Activated naive CD4-positive, alpha-beta T cell treated with Interleukin-2 at 50 U/mL for 16 hours (primary cell): ENCODE results near the gene ILRUN.
"Not testable (repeated sequence)": the region's sequence is repeated elsewhere in the genome, so short reads cannot be mapped to it uniquely, and the experiment has no call there.

Experiments used
- DNase-seq: peaks from one replicate; pipeline ENCODE4 v3.0.0-alpha.2; 2020

Gene ILRUN

DNA sequence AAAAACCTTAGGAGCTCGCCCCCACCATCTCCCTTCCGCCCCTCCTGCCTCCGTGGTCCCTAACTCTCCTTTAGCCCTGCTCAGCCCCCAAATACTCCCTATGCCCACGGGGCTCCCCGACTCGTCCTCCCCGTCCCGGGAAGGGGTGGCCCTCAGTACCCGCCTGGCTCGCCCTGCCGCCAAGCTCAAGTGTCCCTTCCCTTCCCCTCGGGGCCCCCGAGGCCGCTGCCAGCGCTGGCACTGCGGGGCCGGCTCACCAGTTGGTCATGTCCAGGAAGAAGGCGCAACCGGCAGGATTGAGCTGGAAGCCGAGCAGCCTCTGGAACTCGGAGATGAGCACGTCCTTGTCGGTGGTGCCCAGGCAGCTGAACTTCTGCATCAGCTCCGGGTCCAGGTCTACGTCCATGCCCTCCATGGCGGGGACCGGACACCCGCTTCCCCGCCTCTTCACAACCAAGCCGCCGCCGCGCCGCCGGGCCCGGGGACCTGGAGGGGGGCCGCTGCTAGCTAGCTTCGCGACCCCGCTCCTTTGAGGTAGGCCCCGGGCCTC is 303 bp downstream of the ILRUN start:
- no peak for DNase-seq

DNA sequence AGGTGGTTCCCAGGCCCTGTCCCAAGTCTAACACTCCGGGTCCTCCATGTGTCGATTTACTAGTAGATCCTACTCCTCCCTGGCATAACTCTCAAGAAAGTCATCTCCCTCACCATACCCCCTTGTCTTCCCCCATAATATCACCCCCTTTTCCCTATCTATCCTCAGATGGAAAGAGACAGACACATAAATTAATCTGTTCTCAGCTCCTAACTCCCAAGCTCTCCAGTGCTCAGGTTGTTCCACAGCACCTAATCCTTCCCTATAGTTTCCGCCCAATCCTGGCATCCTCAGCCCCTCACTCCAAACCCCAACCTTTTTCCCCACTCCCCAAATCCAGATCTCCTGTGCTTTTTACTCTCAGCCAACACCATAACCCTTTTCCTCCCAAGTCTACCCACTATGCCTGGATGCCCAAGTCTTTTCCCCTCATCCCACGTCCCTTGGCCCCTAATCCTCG is 808 bp downstream of the ILRUN start:
- DNase-seq: no peak

DNA sequence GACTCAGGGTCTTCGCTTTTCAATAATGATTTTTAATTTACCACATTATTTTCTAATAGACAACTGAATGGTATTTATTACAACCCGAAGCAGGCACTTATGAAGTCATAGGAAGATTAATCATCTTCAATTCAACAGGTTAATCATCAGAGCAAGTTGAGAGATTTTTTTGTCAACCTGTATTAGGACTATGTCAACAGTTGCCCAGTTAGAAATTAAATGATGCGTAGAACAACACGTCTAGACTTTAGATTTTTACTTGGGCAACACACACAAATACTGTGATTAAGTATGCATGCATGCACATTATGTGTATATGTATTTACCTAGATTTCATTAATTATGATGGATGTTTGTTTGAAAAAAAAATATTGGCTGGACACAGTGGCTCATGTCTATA is 4.3 kb downstream of the ILRUN start:
- no peak for DNase-seq

DNA sequence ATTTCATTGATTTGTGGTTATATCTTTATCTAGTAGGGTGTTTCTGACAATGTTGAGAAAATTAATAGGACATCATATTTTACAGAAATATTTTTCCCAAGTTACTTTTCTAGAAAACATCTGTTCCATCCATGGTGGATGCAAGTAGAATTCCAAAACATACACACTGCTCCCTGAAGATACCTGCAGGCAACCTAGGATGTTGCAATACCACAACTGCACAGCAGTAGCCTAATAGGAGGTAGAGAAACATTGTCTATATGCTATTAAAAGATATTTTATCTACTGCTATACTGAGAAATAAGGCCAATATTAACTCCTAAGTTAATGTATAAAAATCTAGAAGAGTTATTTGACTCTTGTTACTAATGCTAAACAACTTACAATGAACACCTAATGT is 6.8 kb downstream of the ILRUN start:
- no peak for DNase-seq

DNA sequence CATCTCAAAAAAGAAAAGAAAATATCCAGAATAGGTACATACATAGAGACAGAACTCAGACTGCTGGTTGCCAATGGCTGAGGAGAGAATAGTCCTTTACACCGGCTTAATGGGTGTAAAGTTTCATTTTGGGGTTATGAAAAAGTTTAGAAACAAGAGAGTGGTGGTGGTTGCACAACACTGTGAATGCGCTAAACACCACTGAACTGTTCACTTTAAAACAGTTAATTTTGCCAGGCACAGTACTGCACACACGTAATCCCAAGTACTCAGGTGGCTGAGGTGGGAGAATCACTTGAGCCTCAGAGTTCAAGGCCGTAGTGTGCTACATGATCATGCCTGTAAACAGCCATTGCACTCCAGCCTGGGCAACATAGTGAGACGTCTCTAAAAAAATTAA is 7.6 kb downstream of the ILRUN start:
- no peak for DNase-seq

DNA sequence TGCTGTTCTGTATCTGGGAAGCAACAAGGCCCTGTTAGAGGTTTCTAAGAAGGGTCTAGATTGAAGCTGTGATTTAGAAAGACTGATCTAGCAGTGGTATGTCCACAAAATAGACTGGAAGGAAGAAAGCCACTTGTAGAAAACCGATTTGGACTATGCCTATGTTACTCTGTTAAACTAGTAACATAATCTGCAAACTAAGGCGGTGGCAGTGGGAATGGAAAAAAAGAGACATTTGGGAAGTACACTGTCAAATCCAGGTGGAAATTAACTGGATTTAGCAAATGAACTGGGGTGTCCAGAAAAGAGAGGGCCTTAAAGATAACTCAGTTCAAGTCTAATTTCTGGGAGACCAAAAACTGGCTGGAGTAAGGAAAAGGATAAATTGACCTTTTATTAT is 11.6 kb downstream of the ILRUN start:
- DNase-seq: no peak

DNA sequence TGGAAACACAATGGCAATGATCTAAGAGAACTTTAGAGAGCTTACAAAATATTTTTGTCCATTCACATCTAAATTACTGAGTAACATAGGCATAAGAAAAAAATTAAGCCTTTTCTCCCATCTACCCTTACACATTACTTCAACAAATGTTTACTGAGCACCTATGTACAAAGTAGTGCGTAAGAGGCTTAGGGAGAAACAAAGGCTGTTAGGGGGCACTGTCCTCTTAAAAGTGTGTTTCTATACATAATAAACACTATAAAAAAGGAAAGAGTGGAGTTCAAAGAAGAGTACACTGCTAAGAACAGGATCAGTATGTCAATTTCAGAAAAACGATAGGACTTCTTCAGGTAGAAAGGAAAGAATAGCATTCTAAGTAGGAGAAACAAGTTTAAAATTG is 12.2 kb downstream of the ILRUN start:
- no peak for DNase-seq

DNA sequence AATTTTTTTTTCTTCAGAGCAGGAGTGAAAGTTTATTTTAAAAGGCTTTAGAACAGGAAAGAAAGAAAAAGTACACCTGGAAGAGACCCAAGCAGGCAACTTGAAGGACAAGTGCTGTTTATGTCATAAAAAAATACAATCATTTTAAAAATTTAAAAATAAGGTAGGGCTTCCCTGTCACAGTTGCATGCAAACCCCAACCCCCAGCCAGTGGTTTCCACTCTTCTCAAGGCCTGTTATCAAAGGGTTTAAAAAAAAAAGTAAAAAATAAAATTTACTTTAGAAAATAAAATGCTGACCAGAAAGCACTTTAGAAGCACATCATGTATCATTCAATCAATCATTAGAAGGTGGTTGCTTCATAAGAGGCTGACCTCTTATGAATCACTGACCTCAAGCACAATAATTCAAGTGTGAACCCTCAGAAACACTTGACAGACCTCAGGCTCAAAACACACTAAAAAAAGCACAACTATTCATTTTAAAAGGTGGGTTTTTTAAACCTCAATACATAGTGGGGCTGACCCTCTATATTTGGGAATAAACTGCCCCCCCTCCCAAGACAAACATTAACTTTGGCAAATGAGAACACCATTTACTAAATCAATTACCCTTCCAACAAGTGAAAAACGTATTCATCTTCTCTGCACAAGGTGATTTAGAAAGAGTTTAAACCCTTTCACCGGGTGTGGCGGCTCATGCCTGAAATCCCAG is 15.6 kb downstream of the ILRUN start:
- no peak for DNase-seq

DNA sequence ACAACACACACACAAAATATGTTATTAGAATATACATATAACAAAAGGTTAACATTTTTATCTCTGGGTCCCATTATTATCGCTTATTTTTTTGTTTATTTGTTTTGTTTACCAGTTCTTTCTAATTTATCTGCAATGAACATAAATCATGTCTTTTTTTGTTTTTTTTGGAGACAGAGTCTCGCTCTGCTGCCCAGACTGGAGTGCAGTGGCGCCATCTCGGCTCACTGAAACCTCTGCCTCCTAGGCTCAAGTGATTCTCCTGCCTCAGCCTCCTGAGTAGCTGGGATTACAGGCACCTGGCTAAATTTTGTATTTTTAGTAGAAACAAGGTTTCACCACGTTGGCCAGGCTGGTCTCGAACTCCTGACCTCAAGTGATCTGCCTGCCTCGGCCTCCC is 16.3 kb downstream of the ILRUN start:
- DNase-seq: not testable (repeated sequence)

DNA sequence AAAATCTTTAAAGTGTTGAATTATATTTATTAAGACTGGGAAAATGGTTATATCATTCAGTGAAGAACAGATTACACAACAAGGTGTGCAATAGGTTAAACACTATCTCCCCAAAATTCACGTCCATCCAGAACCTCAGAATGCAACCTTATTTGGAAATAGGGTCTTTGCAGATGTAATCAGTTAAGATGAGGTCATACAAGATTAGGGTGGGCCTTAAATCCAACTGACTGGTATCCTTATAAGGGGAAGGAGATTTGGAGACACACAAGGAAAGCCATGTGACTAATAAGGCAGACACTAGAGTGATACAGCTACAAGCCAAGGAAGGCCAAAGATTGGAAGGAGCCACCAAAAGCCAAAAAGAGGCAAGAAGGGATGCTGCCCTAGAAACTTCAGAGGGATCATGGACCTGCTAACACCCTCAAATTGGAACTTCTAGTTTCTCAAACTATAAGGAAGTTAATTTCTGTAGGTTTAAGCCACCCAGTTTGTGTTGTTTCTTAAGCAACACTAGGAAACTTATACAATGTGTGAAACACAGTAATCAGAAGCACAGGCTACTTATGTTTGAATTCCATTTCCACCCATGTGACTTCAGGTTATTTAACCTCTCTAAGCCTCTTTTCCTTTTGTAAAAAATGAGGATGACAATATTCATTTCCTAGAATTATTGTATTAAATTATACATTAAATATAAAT is 16.9 kb downstream of the ILRUN start:
- DNase-seq: no peak

DNA sequence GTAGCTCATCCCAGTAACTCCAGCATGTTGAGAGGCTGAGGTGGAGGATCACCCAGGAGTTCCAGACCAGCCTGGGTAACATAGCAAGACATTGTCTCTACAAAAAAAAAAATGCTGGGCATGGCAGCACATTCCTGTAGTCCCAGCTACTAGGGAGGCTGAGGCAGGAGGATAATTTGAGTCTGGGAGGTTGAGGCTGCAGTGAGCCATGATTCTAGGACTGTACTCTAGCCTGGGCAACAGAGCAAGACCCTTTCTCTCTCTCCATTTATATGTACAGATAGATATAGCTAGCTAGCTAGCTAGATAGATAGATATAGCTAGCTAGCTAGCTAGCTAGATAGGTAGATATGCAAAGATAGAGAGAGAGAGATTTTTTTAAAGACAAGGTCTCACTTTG is 20.4 kb downstream of the ILRUN start:
- no peak for DNase-seq

DNA sequence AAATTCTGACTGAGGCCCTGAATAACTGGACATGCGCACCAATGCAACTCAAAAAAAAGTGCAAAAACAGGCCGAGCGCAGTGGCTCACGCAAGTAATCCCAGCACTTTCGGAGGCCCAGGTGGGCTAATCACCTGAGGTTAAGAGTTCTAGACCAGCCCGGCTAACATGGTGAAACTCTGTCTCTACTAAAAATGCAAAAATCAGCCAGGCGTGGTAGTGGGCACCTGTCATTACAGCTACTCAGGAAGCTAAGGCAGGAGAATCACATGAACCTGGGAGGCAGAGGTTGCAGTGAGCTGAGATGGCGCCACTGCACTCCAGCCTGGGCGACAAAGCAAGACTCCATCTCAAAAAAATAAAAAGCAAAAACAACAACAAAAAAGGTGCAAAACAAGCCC is 21.6 kb downstream of the ILRUN start:
- DNase-seq: not testable (repeated sequence)

DNA sequence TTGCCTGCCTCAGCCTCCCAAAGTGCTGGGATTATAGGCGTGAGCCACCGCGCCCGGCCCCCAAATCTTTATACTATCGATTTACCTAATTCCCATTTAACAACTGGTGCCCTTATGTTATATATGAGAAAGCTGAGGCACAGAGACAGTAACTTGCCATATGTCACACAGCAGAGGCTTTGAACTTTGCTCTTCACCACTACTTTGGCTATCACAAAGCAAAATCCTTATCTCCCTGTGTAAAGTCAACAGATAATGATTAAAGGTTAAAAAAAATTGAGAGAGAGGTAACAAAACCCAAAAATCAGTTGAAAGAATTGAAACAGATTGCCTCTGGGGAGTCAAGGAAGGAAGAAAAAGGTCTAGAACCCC is 22.3 kb downstream of the ILRUN start:
- no peak for DNase-seq

DNA sequence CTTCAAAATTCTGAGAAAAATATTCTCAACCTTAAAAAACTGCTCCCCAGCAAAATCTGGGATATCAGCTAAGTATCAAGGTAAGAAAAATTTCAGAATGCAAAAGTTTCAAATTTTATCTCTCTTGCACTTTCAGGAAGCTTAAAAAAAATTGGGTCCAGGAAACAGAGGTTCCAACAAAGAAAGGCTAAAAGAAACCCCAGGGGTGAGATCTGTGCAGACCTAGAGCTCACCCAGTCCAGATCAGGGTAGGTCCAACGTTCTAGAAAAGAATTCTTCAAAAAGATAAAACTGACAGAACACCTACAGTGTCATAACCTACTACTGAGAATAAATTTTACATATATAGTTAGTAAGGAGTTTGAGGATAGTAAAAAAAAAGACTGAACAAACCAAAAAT is 23.5 kb downstream of the ILRUN start:
- no peak for DNase-seq

DNA sequence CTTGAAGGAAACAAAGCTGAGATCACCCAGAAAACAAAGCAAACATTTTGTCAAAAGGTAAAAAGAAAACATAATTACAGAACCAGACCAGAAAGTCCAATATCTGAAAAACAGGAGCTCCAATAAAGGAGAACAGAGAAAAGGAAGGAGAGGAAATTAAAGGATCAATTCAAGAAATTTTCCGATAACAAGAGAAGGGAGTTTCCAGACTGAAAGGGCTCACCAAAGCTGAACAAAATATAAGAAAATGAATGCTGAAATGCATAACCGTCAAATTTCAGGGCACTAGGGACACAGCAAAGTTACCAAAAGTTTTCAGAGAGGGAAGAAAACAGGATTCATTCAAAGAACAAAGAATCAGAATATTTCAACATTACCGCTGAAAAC is 23.9 kb downstream of the ILRUN start:
- no peak for DNase-seq

DNA sequence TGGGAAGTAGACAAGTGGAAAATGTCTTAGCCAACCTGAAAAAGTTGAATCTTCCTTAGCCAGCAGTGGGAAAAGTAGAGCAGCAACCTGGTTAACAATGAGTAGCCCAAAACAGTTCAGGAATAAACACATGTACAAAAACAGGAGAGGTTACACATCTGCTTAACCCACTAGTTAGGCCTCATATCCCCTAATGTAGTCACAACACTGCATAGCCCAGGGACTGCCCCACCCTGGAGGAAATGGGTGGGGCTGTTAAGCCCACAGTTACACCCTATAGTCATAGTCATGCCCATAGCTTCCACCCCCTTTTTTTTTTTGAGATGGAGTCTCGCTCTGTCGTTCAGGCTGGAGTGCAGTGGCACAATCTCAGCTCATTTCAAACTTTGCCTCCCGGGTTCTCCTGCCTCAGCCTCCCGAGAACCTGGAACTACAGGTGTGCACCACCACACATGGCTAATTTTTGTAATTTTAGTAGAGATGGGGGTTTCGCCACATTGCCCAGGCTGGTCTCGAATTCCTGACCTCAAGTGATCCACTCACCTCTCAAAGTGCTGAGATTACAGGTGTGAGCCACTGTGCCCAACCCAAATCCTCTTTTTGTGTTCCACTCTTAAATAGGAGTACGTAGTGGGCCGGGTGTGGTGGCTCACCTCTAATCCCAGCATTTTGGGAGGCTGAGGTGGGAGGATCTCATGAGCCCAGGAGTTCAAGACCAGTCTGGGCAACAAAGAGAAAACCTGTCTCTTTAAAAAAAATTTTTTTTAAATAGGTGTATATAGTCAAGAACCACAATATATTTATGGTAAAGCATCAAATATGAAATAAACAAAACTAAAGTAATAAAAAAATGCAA is 24.5 kb downstream of the ILRUN start:
- DNase-seq: peak; percentile 82

DNA sequence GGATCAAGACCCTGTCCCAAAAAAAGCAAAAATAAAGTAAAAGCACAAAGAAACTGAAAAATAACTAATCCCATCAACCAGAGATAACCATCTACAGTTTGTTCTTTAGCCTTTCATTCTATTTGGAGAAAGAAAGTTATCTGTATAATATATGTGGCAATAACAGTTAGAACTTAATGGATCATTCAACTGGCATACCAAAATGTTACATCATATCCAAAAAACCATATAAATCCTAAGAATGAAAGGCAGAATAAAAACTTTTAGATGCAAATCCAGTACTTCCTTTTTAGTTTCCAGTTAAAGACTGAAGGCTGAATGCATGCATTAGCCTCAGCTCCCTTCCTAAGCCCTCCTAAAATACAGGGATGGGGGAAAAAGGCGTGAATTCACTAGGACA is 25.2 kb downstream of the ILRUN start:
- no peak for DNase-seq

DNA sequence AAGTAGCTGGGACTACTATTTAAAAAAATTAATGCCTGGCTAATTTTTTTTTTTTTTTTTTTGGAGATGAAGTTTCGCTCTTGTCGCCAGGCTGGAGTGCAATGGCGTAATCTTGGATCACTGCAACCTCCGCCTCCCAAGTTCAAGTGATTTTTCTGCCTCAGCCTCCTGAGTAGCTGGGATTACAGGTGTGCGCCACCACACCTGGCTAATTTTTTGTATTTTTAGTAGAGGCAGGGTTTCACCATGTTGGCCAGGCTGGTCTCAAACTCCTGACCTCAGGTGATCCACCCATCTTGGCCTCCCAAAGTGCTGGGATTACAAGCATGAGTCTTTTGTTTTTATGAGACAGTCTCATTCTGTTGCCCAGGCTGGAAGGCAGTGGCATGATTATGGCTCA is 27.8 kb downstream of the ILRUN start:
- not testable (repeated sequence) for DNase-seq

DNA sequence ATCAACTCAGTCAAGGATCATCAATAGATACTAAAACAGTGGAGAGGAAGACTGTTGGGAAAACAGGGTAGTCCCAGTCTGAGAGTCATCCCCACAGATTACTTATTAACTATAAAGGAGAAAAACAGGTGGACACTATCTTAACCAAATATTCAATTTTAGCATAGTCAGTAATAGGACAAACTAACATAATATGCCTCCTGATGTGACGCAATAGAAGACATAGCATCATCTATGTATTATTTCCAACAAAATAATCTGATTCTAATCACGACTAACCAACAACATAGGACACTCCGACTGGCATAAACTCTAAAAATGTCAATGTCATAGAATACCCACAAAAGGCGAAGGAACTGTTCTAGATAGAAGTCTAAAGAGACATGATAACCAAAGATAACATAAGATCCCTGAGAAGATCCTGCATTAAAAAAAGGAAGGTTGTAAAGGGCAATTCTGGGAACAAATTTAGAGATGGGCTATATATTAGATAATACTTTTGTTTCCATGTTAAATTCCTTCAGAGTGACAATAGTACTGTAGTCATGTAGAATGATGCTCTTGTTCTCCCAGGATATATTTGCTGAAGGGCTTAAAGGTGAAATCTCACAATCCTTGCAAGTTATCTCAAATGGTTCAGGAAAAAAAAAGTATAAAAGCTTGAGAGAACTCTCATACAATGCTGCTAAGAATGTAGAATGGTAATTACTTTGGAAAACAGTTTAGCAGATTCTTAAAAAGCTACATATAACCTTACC is 28.9 kb downstream of the ILRUN start:
- DNase-seq: no peak

DNA sequence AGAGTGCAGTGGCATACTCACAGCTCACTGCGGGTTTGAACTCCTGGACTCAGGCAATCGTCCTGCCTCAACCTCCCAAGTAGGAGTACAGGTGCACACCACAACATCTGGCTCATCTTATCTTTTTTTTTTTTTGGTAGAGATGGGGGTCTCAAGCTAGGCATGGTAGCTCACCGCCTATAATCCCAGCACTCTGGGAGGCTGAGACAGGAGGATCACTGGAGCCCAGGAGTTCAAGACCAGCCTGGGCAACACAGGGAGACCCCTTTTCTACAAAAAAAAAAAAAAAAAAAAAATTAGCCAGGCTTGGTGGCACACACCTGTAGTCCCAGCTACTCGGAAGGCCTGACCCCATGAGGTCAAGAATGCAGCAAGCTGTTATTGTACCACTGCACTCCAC is 31.5 kb downstream of the ILRUN start:
- no peak for DNase-seq

DNA sequence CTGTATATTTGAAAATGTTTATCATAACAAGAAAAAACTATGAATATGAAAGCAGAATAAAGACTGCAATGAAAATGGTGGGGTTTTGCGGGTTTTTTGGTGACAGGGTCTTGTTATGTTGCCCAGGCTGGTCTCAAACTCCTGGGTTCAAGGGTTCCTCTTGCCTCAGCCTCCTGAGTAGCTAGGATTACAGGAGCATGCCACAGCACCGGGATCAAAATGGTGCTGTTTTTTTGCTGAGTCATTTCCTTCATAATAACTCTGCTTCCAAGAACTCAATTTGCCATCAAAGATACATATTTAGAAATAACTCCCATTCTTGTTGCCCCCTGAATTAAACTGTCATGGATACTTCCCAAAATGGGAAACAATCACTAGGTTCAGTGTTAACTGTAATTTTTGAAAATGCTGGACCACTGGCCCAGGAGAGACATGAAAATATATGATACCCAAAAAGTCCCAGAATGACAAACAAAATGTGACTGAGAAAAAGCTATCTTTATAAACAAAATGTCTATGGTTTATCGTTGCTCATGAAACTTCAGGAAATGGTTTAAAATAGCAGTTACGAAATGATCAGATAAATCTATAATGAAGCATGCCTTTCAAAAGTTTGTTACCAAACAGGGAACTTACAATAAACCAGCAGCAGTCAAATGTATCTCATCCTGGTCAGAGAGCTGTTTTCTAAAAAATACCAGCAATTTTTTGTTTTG is 32.2 kb downstream of the ILRUN start:
- no peak for DNase-seq

DNA sequence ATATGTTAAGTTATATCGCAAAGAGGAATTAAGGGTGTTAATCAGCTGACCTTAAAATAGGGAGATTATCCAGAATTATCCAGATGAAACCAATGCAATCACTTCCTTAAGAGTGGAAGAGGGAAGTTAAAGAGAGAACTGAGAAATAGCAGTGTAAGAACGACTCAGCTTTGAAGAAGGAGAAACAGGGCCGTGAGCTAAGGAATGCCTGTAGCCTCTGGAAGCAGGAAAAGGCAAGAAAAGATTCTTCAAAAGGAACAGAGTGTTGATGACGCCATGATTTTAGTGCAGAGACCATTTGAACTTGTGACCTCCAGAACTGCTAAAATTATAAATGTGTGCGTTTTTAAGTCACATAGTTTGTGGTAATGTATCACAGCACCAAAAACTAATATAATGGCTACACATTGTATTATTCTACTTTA is 32.7 kb downstream of the ILRUN start:
- DNase-seq: no peak
